Activated B cell treated with CpG ODN at 0.5 μM for 24 hours (primary cell): Measurements from ENCODE around the gene KIRREL3. TPM values are rescaled to one million over a fixed set of nuclear protein-coding genes. Genes with fewer than 3 reads are reported as not detected.

Experiments
- ATAC-seq: fragments of 200-7000 bp; cut with Tn5 transposase; one replicate; pipeline ENCODE4 v1.10.0; 2021; ENCODE audit warnings: low read depth, mild to moderate bottlenecking, moderate library complexity
- CTCF ChIA-PET: fragments of 350-600 bp; sonication (Branson Sonifier 250); formaldehyde crosslinking; loops from one replicate; lab custom pipeline; 2021; ENCODE audit warnings: antibody characterized with exemption; lab: Charles Lee
- POLR2A ChIA-PET: fragments of 350-600 bp; sonication (Branson Sonifier 250); formaldehyde crosslinking; loops from one replicate; lab custom pipeline; 2021; ENCODE audit warnings: antibody characterized with exemption; lab: Charles Lee
- DNase-seq: peaks from one replicate; pipeline ENCODE4 v3.0.0; 2022
- H3K27ac Mint-ChIP-seq: one replicate; pipeline ENCODE4 v1.8.0; 2020; ENCODE audit warnings: mixed read lengths
- H3K27me3 Mint-ChIP-seq: one replicate; pipeline ENCODE4 v1.8.0; 2021; ENCODE audit warnings: mixed read lengths
- H3K36me3 Mint-ChIP-seq: one replicate; pipeline ENCODE4 v1.8.0; 2021; ENCODE audit warnings: low read depth, mixed read lengths
- H3K4me1 Mint-ChIP-seq: one replicate; pipeline ENCODE4 v1.8.0; 2021; ENCODE audit warnings: mixed read lengths
- H3K4me3 Mint-ChIP-seq: one replicate; pipeline ENCODE4 v1.8.0; 2020; ENCODE audit warnings: mild to moderate bottlenecking, mixed read lengths
- H3K9me3 Mint-ChIP-seq: one replicate; pipeline ENCODE4 v1.8.0; 2020; ENCODE audit warnings: mixed read lengths
- intact Hi-C: fragments of 100-400 bp; cut with micrococcal nuclease; formaldehyde crosslinking; loops from one replicate; pipeline ENCODE4 v1.15.1; 2024
- total RNA-seq: library from RNA; stranded (reverse); gene quantifications from 2 replicates; pipeline ENCODE4 v1.2.3, GENCODE V29; 2022
- TF ChIP-seq, protein P1 (sequence below): fragments of 200-600 bp; IDR thresholded peaks from one replicate; pipeline ENCODE4 v1.8.0; 2022; ENCODE audit warnings: antibody characterized with exemption, mild to moderate bottlenecking

KIRREL3 gene
- total RNA-seq, 1 donor from 2014 or later: not detected

DNA sequence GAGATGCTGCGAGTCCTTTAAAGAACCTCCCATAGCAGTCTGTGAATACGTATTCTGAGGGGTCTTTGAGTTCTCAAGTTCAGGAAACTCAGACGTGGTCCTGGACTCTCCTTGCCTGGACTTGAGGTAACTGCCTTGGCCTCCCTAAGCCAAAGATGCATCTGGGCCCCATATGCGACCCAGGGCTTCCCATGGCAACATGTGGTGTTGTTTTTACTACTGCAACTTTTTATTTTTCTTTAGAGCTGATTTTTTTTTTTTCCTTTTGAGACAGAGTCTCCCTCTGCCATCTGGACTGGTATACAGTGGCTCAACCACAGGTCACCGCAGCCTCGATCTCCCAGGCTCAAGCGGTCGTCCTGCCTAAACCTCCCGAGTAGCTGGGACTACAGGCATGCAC, 324.0 kb downstream of the KIRREL3 start:
- TF ChIP-seq, protein P1, sequence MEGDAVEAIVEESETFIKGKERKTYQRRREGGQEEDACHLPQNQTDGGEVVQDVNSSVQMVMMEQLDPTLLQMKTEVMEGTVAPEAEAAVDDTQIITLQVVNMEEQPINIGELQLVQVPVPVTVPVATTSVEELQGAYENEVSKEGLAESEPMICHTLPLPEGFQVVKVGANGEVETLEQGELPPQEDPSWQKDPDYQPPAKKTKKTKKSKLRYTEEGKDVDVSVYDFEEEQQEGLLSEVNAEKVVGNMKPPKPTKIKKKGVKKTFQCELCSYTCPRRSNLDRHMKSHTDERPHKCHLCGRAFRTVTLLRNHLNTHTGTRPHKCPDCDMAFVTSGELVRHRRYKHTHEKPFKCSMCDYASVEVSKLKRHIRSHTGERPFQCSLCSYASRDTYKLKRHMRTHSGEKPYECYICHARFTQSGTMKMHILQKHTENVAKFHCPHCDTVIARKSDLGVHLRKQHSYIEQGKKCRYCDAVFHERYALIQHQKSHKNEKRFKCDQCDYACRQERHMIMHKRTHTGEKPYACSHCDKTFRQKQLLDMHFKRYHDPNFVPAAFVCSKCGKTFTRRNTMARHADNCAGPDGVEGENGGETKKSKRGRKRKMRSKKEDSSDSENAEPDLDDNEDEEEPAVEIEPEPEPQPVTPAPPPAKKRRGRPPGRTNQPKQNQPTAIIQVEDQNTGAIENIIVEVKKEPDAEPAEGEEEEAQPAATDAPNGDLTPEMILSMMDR: no peak
- DNase-seq (no peak), ATAC-seq (no peak)
- Mint-ChIP-seq H3K4me3 (no peak overlapping the region), H3K27me3 (peaks cover 6% of the 10 kb centered on the region), H3K9me3 (no peaks in the 10 kb centered on the region), H3K27ac (no peak overlapping the region), H3K4me1 (no peaks in the 10 kb centered on the region), H3K36me3 (no peaks in the 10 kb centered on the region)
- intact Hi-C loops: no loop called here
- POLR2A ChIA-PET: no interaction called here
- CTCF ChIA-PET: no interaction called here

DNA sequence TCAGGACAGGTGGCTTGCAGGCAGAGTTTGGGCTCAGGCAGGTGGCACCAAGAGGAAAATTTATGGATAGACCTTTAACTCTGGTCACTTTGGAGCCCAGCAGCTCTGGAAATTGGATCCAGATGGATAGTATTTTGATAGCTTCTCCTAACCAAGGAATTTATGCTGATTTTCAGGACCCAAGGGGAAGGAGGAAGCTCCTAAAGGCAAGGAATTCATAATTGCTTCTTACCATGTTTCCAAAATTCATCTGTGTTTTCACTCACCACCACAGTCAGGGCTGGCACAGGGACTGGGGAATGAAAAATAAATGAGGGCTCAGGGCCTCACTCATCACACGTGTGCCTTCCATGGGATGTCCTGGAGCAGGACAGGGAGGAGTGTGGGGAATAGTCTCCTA, 327.3 kb downstream of the KIRREL3 start:
- ChIA-PET CTCF (no interaction called here), POLR2A (no interaction called here)
- H3K4me3 Mint-ChIP-seq: no peak overlapping the region
- intact Hi-C loops: no loop called here
- no peak for ATAC-seq
- H3K4me1 Mint-ChIP-seq: no peaks in the 10 kb centered on the region
- no peaks in the 10 kb centered on the region for H3K36me3 Mint-ChIP-seq
- TF ChIP-seq, protein P1: no peak
- DNase-seq: no peak
- no peak overlapping the region for H3K27ac Mint-ChIP-seq
- no peaks in the 10 kb centered on the region for H3K9me3 Mint-ChIP-seq
- H3K27me3 Mint-ChIP-seq: peaks cover 11% of the 10 kb centered on the region

DNA sequence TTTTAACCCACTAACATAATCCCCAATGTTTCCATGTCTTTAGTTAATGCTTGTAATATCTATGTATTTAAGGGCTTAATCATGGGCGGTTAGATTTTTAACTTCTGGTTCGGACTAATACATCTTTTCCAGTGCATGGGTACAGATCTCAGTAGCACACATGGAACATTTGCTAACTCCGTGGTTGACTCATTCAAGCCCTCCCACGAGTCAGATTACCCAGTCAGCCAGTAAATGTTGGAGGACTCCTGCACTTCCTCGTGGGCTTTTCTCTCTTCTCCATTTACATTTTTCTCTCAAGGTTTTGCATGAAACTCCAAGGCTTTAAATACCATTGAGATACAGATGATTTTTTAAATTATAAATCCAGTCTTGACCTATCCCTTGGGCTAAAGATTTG, 331.2 kb downstream of the KIRREL3 start:
- ChIA-PET POLR2A (no interaction called here), CTCF (no interaction called here)
- ATAC-seq: no peak
- Mint-ChIP-seq H3K27me3 (peaks cover 13% of the 10 kb centered on the region), H3K4me1 (no peaks in the 10 kb centered on the region), H3K27ac (no peak overlapping the region), H3K36me3 (no peaks in the 10 kb centered on the region), H3K9me3 (no peaks in the 10 kb centered on the region), H3K4me3 (no peak overlapping the region)
- TF ChIP-seq, protein P1: no peak
- DNase-seq: no peak
- intact Hi-C loops: no loop called here

DNA sequence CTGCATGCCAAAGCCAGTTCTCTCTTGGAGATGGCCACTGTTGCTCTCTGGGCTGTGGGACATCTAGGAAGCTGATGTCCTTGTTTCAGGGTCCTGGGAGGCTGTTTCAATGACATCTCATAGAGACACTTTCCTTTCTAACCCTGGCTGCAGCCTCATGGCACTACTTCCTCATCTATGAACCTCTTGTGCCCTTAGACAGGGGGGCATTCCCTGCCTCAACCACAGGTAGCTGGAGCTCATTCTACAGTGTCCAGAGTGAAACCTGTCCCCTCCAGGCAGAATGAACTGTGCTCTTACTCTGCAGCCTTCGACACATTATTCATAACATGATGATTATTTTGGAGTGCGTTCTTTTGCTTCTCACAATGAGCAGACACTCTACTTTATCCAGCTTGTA, 335.9 kb downstream of the KIRREL3 start:
- DNase-seq (no peak), ATAC-seq (no peak)
- intact Hi-C loops: no loop called here
- TF ChIP-seq, protein P1: no peak
- Mint-ChIP-seq H3K27ac (no peak overlapping the region), H3K4me1 (no peaks in the 10 kb centered on the region), H3K36me3 (no peaks in the 10 kb centered on the region), H3K4me3 (no peak overlapping the region), H3K27me3 (peaks cover 7% of the 10 kb centered on the region), H3K9me3 (no peaks in the 10 kb centered on the region)
- ChIA-PET CTCF (no interaction called here), POLR2A (no interaction called here)

DNA sequence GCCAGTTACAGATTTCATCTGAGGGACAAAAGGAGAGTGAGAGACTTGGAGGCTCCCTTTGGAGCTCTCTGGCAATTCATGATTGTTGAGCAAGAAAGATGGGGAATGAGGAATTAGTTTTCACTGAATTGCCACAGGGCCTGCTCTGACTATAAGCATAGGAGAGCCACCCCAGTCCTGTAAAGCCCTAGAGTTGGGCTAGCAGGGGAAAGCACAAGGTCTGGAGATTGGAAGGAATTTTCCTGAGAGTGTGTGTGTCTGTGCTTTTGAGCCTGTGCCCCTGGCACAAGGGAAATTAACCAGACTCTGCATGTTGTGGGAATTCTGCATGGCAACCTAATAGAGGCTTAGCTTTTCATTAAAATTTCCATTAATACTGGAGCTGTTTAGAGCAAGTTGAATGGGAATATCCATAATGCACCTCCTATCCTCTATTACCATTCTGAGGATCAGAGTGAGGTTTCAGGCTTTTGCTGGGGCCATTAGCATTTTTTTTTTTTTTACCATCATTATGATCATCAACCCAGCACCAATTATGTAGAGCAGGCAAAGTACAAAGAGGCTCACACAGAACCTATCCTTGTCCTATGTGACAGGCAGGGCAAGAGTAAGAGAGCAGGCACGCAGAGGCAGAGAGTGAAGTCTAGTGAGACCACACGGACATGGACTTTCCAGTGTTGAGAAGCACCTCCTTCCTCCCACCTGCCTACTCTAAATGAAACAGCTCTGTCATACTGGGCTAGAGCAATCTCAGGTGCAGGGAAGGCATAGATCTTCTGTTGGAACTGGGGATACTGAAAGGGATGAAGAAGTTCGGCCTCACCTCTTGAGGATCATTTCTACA, 336.6 kb downstream of the KIRREL3 start:
- ChIA-PET POLR2A (no interaction called here), CTCF (no interaction called here)
- DNase-seq (no peak), ATAC-seq (no peak)
- Mint-ChIP-seq H3K4me3 (no peak overlapping the region), H3K27ac (no peak overlapping the region), H3K9me3 (no peaks in the 10 kb centered on the region), H3K36me3 (no peaks in the 10 kb centered on the region), H3K4me1 (no peaks in the 10 kb centered on the region), H3K27me3 (peaks cover 4% of the 10 kb centered on the region)
- intact Hi-C loops: no loop called here
- TF ChIP-seq, protein P1: no peak
